ENCODE data around the gene SLC38A6.

SLC38A6 gene

DNA sequence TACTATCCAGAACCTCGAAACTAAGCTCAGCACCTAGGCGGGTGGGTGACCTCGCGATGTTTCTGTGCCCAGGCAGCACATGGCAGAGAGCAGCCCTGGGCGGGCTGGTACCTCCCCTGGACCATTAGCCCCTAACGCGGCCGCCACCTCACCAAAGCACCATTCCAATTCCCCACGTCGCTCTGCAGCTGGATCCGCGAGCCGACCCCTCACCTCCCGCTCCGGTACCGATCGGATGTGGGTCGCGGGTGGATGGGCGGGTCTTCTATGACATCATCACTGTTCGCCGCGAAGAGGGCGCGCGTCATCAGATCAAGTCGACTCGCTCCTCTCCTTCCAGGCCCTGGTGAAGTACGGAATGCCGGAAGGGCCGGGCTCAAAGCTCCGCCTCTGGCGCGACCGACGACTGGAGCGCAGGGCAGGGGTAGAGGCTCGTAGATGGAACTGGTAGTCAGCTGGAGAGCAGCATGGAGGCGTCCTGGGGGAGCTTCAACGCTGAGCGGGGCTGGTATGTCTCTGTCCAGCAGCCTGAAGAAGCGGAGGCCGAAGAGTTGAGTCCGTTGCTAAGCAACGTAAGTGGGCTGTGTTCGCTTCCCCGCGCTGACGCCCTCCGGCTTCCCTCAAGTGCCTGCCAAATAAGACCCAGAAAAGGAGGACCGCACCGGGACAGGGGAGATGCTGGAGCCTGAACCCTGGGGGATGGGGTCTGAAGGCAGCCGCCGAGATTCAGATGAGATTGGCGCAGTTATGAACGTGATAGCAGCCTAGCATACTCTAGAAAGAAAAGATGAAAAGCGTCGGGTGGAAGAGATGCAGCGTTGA, at the start of gene SLC38A6, which contains the start of gene TRMT5:
TSS of gene SLC38A6 (plus strand) at position 435 of the 822 bp plus-strand sequence. CDS start at position 468, 33 bp downstream.
TSS of gene TRMT5 (minus strand) at position 269 of the 822 bp plus-strand sequence. CDS start at position 163, 106 bp downstream.
- peak; percentile 82 to 83 for DNase-seq (ENCODE audit: low read depth in 1 of 2, low spot score in 1 of 2)

DNA sequence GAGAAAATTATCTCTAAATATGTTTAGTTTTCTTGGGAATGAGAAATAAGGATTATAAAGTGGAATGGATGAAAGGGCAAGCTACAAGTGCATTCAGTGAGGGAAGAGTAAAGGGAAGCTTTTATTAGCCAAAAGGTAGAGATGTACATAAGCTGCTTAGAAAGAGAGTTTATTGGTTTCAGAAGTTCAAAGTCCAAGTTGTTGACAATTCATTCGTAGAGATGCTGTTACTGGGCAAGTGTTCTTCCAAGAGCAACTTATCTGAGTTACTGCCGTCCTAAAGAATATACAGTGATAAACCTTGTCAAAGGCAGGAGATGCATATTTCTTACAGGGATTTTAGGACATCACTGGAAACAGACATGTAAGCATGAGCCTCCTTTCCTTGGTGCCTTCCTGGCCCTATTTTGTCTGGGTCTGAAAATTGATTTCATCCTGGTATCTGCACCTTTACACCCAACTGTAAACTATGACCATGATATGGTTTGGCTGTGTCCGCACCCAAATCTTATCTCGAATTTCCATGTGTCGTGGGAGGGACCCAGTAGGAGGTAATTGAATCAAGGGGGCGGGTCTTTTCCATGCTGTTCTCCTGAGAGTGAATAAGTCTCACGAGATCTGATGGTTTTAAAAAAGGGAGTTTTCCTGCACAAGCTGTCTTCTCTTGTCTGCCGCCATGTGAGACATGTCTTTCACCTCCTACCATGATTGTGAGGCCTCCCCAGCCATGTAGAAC, 47.0 kb upstream of the SLC38A6 start:
- no peak for DNase-seq (ENCODE audit: low read depth in 1 of 2, low spot score in 1 of 2)

DNA sequence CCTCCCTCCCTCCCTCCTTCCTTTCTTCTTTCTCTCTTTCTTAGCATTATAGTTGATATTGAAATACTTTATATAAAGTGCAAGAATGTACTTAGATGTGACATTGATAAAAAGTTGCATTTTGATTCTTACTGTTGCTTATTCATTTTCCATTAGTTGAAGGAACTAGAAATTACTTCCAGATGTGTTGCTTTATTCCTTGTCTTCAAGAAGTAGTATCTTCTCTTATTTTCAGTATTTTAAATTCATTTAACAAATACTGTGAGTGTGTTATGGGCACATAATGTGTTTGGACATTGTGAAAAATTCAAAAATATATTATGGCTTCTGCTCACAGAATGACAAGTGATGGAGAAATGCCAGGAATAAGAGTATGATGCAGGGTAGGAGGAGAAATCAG, 45.7 kb upstream of the SLC38A6 start:
- no peak for DNase-seq (ENCODE audit: low read depth in 1 of 2, low spot score in 1 of 2)

DNA sequence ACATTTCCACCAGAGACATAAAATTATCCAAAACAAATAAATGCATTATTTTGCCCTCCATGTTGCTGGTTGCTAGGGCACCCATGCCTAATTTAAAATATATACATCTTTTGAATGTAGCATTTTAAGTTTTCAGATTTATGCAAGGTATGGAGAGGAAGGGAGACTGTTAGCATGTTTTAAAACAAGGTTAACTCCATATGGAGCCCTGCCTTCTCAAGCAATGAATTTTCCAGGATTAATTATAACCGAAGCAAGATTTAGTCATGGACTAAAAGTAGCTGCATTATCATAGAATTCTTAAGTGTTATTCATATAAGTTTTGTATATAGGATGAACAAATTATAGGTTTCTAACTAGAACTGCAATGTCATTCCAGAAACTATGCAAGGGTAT, 37.4 kb upstream of the SLC38A6 start:
- no peak for DNase-seq (ENCODE audit: low read depth in 1 of 2, low spot score in 1 of 2)

DNA sequence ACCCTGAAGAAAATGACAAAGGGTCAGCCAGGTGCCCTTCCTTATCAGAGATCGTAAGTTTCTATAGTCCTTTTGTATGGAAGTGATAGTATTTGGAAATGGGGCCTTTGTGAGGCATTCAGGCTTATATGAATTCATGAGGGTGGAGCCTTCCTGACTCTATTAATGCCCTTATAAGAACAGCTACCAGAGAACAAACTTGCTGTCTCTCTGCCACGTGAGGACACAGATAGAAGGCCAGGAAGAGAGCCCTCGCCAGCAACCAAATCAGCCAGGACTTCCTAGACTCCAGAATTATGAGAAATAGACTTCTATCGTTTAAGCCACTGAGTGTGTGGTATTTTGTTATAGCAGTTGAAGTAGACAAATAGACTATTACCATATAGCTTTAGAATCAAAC, 36.8 kb upstream of the SLC38A6 start:
- DNase-seq (ENCODE audit: low read depth in 1 of 2, low spot score in 1 of 2): no peak

DNA sequence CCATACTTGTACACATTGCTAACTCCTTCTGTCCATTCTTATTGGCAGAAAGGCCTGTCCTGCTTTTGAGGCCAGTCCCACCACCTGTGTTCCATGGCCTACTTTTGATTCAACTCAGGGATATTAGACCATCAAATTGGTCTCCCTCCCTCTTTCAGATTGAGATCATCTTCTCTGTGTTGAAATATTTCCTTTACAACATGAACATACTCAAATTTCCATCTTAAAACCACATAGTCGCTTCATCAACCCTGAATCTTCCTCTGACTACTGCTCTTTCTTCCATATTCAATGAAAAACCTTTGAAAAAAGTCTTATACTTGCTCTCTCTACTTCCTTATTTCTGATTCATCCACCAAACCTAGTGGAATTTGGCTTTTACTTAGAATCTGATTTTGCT, 35.1 kb upstream of the SLC38A6 start:
- no peak for DNase-seq (ENCODE audit: low read depth in 1 of 2, low spot score in 1 of 2)

DNA sequence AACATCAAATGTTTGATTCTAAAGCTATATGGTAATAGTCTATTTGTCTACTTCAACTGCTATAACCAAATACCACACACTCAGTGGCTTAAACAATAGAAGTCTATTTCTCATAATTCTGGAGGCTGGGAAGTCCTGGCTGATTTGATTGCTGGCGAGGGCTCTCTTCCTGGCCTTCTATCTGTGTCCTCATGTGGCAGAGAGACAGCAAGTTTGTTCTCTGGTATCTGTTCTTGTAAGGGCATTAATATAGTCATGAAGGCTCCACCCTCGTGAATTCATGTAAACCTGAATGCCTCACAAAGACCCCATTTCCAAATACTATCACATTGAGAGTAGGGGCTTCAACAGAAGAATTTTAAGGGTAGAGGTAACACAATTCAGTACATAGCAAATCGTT, 34.3 kb upstream of the SLC38A6 start:
- DNase-seq (ENCODE audit: low read depth in 1 of 2, low spot score in 1 of 2): no peak

DNA sequence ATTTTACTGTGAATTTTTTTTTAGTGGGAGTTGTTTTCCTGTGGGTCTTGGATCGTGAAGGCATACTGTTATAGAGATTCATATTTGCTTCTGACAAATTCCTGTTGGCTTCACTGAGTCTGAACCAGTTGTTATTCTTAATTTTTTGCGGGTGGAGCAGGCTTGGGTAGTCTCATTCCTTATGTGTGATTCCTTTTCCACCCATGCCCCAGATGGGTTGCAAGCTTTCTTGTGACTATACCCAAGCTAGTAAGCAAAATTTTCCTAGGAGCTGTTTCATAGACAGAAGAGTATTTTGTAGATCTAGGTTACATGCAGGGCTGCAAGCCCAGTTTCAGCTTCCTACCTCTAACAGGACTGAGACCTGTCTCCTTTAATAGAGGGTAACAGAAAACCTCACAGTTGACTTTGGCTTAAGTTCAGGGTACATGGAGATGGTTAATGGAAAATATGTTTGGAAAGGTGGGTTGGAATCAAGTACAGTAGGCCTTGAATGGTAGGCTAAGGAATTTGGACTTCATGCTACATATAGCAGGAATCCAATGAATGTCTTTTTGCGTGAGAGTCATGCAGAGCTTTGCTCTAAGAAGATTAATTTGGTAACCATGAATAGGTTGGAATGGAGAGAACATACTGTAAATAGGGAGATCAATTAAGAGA, 29.1 kb upstream of the SLC38A6 start:
- no peak for DNase-seq (ENCODE audit: low read depth in 1 of 2, low spot score in 1 of 2)

DNA sequence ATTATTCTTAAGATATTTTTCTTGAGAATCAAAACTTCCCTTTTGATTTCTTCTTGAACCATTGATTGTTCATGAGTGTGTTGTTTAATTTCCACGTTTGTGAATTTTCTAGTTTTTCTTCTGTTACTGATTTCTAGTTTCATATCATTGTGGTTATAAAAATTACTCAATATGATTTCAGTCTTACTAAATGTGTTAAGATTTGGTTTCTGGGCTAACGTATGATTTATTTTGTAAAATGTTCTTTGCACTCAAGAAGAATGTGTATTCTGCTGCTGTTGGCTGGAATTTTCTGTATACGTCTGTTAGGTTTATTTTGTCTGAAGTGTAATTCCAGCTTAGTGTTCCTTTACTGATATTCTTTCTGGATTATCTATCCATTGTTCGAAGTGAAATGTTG, 24.8 kb upstream of the SLC38A6 start:
- DNase-seq (ENCODE audit: low read depth in 1 of 2, low spot score in 1 of 2): no peak

DNA sequence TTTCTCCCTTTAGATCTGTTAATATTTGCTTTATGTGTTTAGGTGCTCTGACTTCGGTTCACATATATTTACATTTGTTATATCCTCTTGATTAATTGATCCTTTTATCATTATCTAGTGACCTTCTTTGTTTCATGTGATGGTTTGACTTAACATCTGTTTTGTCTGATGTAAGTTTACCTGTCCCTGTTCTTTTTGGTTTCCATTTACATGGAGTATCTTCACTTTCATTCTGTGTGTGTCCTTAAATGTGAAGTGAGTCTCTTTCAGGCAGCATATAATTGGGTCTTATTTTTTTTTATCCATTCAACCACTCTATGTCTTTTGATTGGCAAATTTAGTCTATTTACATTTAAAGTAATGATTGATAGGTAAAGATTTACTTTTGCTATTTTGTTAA, 24.4 kb upstream of the SLC38A6 start:
- DNase-seq (ENCODE audit: low read depth in 1 of 2, low spot score in 1 of 2): no peak

DNA sequence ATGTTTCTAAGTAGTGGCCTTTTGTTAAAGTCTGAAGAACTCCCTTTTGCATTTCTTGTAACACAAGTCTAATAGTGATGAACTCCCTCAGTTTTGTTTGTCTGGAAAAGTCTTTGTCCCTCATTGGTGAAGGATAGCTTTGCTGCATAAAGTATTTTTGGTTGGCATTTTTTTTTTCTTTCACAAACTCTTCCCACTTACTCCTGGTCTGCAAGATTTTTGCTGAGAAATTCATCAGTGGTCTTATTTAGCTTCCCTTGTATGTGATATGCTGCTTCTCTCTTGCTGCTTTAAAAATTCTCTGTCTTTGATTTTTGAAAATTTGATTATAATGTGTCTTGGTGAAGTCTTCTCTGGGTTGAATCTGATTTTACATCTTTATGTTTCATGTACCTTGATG, 22.9 kb upstream of the SLC38A6 start:
- DNase-seq (ENCODE audit: low read depth in 1 of 2, low spot score in 1 of 2): no peak

DNA sequence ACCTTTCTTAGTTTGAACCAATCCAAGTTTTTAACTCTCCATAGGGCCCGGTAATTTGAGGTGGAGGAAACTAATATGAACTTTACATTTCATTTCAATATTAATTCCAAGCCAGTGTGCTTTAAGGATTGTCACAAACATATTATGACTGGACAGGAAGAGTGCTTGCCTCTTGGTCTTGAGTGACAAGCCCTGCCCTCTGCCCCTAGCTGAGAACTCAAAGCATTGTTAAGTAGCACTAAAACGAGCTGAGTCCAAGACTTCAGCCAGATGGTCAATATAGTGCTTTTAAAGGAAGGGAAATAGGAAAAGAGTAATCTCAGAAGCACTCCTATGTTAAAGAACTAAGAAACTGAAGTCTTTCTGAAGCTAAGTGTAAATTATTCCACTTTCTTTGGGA, 17.3 kb upstream of the SLC38A6 start:
- no peak for DNase-seq (ENCODE audit: low read depth in 1 of 2, low spot score in 1 of 2)

DNA sequence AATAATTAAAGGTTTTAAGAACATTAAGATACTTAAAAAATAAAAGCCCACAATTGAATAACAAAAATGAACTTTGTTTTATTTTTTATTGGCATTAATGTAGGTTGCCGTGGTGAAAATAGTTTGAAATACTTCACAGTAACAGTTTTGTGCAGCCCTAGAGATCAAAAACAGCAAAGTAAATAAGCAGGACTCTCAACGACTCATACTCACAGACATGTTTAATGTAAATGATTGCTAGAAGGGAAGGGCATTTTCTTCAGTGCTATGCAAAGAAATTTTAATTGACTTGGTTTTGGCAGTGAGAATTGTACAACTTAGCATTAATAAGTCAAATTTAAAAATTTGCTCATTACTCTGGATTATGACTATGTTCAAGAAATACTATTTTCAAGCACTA, 16.1 kb upstream of the SLC38A6 start:
- DNase-seq (ENCODE audit: low read depth in 1 of 2, low spot score in 1 of 2): no peak

DNA sequence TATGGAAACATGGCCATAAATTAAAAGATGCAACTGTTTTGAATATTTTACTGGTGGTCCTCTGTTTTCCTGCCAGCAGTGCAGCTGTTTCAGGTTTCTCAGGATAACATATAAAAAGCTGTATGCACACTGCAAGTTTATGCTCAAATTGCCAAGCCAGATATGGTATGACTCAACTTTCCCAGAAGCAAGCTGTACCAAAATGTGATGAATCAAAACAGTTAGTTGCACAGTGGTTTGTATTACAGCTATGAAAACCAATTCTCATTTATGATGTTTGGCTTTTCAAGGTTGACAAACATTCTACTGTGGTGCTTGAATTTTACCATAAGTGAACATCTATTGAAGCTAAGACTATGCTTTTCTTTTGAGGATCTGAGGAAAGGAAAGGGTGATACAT, 15.6 kb upstream of the SLC38A6 start:
- no peak for DNase-seq (ENCODE audit: low read depth in 1 of 2, low spot score in 1 of 2)

DNA sequence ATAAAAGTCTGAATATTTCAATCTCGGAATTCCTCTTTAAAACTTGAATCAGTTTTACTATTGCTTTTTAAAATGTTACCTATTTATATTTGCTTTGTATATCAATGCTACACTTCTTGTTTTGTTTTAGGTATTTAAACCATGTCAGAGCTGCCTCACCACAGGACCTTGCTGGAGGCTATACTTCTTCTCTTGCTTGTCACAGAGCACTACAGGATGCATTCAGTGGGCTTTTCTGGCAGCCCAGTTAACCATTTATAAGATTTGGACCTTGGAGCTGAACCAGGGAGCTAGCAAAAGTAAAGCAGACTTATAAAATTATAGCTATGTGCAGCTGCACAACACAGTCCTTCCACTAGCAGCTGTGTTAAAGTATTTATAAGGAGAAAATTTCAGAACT, 12.9 kb upstream of the SLC38A6 start:
- no peak for DNase-seq (ENCODE audit: low read depth in 1 of 2, low spot score in 1 of 2)

DNA sequence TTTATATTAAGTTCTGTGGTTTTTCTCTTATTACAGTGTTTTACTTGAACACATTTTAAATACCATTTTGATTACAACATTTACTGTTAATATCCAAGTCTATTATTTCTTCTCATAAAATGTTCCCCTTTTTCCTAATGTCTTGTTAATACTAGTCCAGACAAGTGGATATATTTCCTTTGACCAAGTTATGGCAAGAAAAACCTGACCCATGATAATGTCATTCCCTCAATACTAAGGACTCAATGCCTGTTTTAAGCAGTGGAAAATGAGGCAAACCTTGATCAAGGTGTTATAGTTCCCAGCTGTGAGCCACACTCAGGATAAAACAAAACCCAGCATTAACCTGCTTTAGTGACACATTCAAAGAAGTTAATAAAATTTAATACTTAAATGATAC, 12.4 kb upstream of the SLC38A6 start:
- no peak for DNase-seq (ENCODE audit: low read depth in 1 of 2, low spot score in 1 of 2)

DNA sequence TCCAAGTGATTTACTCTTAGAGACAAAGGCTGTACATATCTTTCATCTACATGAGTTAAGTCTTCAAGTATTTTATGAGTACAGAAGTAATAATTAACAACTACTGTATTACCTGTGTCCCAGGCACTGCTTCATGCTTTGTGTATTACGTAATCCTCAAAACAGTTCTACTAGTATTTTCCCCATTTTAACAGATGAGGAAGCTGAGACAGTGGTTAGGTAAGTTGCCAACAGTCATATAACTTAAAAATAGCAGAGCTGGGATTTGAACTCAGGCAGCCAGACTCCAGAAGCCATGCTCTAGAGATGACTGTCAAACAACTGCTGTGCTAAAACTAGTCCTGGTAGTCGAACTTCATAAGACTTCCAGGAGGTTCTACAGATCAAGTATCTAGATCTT, 10.9 kb upstream of the SLC38A6 start:
- no peak for DNase-seq (ENCODE audit: low read depth in 1 of 2, low spot score in 1 of 2)

DNA sequence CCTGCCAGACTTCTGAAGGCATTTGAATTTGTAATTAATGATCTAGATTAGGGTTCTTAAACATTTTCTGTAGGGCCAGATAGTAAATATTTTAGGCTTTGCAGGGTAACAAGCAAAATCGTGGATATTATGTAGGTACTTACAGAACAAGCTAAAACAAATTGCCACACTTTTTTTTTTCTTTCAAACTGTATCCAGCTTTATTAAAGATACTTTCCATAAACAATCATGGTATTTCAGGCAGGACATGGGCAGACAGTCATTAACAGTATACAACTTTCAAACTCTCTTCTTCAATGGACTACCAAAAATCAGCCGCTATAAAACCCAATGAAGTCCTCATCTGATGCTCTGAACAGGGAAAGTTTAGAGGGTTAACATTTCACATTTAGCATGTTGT, 9.8 kb upstream of the SLC38A6 start:
- DNase-seq (ENCODE audit: low read depth in 1 of 2, low spot score in 1 of 2): no peak

DNA sequence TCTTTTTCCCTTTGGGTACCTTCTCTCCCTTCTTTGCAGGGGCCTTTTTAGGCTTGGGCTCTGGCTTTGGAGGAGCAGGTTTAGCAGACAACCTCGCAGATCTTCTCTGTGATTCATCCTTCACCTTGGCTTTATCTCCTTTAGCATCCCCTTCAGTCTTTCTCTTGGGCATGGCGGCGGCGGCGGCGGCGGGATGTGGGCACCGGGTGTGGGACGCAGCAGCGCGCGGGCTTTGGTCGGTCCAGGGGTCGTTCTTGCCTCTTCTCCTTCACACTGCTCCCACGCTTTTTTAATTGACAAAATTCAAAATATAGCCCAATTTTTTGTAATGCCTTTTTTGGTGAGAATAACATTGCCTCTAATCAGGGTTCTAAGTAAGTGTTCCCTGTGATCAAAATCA, 8.8 kb upstream of the SLC38A6 start:
- DNase-seq (ENCODE audit: low read depth in 1 of 2, low spot score in 1 of 2): no peak

DNA sequence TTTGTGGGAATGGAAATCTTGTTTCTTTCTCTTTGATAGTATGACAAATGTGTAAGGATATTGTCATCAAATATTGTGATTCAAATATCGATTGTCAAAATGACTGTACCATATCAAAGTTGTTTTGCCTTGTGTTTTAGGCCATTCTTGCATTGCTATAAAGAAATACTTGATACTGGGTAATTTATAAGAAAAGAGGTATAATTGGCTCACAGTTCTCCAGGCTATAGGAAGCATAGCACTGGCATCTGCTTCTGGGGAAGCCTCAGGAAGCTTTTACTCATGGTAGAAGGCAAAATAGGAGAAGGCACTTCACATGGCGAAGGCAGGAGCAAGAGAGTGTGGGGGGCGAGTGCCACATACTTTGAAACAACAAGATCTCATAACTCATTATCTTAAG, 8.0 kb upstream of the SLC38A6 start:
- no peak for DNase-seq (ENCODE audit: low read depth in 1 of 2, low spot score in 1 of 2)

DNA sequence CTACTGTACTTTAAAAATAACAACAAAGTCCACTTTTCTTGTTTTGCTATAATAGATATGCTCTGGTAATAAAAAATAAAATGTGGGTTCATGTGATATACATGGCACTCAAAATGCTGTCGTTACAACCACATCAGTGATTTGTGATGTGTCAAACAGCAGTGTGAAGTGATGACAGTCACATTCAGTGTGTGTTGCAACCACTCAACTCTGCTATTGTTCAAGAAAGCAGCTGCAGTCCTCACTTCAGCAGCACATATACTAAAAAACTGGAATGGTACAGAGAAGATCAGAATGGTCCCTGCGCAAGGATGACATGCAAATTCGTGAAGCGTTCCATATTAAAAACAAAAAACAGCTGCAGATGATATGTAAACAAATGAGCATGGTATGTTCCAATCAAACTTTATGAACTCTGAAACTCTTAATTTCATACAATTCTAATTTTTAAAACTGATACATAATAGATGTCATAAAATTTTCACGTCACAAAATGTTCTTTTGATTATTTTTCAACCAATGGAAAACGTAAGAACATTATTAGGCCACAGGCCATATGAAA, 6.9 kb upstream of the SLC38A6 start:
- DNase-seq (ENCODE audit: low read depth in 1 of 2, low spot score in 1 of 2): no peak

DNA sequence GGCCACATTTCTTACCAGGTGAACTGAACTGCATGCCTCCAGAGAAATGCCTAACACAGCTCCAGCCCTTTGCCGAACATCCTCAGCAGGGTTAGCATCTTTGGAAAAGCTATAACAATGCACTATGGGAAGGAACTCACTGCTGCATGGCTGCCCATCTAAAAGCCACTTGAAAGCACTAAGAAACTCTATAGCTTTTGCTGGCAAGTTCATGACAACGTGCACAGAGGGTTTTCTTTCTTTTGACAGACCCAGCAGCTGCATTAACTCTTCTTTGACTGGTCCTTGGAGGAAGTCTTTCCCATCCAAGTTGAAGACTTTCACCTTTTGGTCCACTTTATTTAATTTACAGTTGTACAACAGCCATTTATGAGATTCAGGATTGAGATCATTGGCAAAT, 5.5 kb upstream of the SLC38A6 start:
- DNase-seq (ENCODE audit: low read depth in 1 of 2, low spot score in 1 of 2): no peak

Data from activated T-helper 1 cell treated with anti-CD3 and anti-CD28 coated beads, Interleukin-2, amount 50 U/mL, for 16 hours (primary cell).